ENCODE data around the gene USP17L29.
"Not testable (repeated sequence)": the region's sequence is repeated elsewhere in the genome, so short reads cannot be mapped to it uniquely, and the experiment has no call there.

Gene USP17L29, protein sequence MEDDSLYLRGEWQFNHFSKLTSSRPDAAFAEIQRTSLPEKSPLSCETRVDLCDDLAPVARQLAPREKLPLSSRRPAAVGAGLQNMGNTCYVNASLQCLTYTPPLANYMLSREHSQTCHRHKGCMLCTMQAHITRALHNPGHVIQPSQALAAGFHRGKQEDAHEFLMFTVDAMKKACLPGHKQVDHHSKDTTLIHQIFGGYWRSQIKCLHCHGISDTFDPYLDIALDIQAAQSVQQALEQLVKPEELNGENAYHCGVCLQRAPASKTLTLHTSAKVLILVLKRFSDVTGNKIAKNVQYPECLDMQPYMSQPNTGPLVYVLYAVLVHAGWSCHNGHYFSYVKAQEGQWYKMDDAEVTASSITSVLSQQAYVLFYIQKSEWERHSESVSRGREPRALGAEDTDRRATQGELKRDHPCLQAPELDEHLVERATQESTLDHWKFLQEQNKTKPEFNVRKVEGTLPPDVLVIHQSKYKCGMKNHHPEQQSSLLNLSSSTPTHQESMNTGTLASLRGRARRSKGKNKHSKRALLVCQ

GRCh38 chr4:9353338-9353737 lies at the start of gene USP17L29:
Gene USP17L29 (plus strand): TSS chr4:9353638. CDS start chr4:9353638, 0 bp downstream.
- DNase-seq (ENCODE audit: low read depth) = not testable (repeated sequence)

DNA sequence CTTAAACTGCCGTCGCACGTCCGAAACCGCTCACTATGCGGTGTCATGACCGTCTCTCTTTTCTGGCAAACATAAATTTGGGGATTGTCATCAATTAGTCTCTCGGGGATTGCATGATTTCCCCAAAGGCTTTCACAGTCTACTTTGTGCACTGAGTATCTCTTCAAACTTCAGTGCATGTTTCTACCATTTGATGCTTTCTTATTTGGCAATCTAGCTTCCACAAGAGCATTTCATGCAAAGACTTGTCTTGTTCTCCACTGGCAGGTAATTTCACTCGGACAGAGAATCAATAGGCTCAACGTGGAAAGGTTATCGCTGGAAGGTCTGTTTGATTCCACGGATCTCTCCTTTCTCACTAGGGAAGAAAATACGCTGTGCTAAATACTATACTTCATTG lies 29.2 kb upstream of the USP17L29 start:
- not testable (repeated sequence) for DNase-seq (ENCODE audit: low read depth)

- DNase-seq (ENCODE audit: low read depth) = not testable (repeated sequence)
Observed at GRCh38 chr4:9324865-9325264, 28.6 kb upstream of the USP17L29 start, which contains the start of gene USP17L24. Gene USP17L24 (plus strand): TSS chr4:9325165. CDS start chr4:9325165, 0 bp downstream.

DNA sequence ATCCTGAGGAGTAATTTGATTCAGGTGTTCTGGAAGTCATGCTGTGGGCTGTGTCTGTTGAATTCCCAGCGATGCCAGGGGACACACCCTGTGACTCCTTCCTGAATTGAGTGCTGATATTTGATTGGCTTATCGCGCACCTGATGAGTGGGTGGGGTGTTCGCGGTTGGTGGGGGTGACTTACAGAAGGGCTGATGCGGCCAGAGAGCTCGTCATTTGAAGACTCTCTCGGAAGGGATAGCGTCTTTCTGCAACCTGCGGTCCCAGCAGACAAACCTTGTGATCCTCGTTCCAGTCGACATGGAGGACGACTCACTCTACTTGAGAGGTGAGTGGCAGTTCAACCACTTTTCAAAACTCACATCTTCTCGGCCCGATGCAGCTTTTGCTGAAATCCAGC lies 23.8 kb upstream of the USP17L29 start, which contains the start of gene USP17L25:
TSS of gene USP17L25 (plus strand) at position 301 of the 400 bp plus-strand sequence. CDS start at position 301, 0 bp downstream.
- DNase-seq (ENCODE audit: low read depth) = not testable (repeated sequence)

DNA sequence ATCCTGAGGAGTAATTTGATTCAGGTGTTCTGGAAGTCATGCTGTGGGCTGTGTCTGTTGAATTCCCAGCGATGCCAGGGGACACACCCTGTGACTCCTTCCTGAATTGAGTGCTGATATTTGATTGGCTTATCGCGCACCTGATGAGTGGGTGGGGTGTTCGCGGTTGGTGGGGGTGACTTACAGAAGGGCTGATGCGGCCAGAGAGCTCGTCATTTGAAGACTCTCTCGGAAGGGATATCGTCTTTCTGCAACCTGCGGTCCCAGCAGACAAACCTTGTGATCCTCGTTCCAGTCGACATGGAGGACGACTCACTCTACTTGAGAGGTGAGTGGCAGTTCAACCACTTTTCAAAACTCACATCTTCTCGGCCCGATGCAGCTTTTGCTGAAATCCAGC lies 19.1 kb upstream of the USP17L29 start, which contains the start of gene USP17L26:
TSS of gene USP17L26 (plus strand) at position 301 of the 400 bp plus-strand sequence. CDS start at position 301, 0 bp downstream.
- not testable (repeated sequence) for DNase-seq (ENCODE audit: low read depth)

- DNase-seq (ENCODE audit: low read depth) = not testable (repeated sequence)
Observed at GRCh38 chr4:9339103-9339502, 14.3 kb upstream of the USP17L29 start, which contains the start of gene USP17L5. Gene USP17L5 (plus strand): TSS chr4:9339403. CDS start chr4:9339403, 0 bp downstream.

DNA sequence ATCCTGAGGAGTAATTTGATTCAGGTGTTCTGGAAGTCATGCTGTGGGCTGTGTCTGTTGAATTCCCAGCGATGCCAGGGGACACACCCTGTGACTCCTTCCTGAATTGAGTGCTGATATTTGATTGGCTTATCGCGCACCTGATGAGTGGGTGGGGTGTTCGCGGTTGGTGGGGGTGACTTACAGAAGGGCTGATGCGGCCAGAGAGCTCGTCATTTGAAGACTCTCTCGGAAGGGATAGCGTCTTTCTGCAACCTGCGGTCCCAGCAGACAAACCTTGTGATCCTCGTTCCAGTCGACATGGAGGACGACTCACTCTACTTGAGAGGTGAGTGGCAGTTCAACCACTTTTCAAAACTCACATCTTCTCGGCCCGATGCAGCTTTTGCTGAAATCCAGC lies 9.6 kb upstream of the USP17L29 start, which contains the start of gene USP17L27:
TSS of gene USP17L27 (plus strand) at position 301 of the 400 bp plus-strand sequence. CDS start at position 301, 0 bp downstream.
- not testable (repeated sequence) for DNase-seq (ENCODE audit: low read depth)

- DNase-seq (ENCODE audit: low read depth) = not testable (repeated sequence)
Observed at GRCh38 chr4:9348593-9348992, 4.8 kb upstream of the USP17L29 start, which contains the start of gene USP17L28. Gene USP17L28 (plus strand): TSS chr4:9348893. CDS start chr4:9348893, 0 bp downstream.

- not testable (repeated sequence) for DNase-seq (ENCODE audit: low read depth)
Observed at GRCh38 chr4:9350866-9351265, 2.6 kb upstream of the USP17L29 start.

DNA sequence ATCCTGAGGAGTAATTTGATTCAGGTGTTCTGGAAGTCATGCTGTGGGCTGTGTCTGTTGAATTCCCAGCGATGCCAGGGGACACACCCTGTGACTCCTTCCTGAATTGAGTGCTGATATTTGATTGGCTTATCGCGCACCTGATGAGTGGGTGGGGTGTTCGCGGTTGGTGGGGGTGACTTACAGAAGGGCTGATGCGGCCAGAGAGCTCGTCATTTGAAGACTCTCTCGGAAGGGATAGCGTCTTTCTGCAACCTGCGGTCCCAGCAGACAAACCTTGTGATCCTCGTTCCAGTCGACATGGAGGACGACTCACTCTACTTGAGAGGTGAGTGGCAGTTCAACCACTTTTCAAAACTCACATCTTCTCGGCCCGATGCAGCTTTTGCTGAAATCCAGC lies 9.4 kb downstream of the USP17L29 start, which contains the start of gene USP17L30:
TSS of gene USP17L30 (plus strand) at position 301 of the 400 bp plus-strand sequence. CDS start at position 301, 0 bp downstream.
- not testable (repeated sequence) for DNase-seq (ENCODE audit: low read depth)

DNA sequence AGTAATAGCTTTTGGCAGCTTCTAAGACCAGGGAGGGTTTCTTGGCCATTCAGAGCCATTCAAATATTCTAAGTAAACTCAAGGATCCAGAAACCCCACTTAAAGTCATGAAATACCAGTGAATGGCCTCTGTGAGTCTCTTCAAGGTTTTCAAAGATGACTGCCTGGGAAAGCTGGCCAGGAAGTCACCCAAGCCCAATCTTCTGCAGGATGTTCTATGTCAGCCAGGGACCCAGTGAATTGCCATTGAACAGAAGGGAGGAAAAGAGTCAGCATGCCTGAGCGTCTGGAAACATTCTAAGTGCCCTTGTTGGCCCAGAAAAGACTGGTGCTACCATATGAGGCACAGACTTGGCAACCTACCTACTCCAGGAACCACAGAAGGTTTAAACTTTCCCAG lies 26.4 kb downstream of the USP17L29 start:
- DNase-seq (ENCODE audit: low read depth) = not testable (repeated sequence)

DNA sequence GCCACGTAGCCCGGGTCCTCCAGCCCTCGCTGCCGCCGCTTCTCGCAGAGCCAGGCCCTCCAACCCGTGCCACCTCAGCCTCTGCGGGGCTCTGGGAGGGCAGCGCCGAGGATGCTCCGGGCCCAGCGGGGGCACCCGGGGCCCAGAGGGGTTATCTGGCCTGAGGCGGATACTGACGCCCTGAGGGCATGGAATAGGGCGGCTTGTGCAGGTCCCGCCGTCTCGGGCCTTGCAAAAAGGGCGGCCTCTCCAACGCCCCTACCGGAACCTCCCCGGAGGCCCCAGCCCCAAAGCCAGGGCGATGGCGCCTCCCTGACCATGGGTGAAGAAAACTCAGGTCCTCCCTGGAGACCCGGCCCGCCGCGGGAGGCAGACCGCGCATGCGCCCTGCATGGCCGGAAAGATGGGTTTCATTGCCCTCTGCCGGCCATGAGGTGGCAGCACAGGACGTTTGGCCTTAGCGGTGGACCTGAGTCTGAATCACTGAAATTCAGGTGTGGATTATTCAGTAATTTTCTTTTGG lies 27.6 kb downstream of the USP17L29 start:
- DNase-seq (ENCODE audit: low read depth) = peak; percentile 54

GRCh38 chr4:9384126-9384525 lies 30.7 kb downstream of the USP17L29 start:
- no peak for DNase-seq (ENCODE audit: low read depth)

DNA sequence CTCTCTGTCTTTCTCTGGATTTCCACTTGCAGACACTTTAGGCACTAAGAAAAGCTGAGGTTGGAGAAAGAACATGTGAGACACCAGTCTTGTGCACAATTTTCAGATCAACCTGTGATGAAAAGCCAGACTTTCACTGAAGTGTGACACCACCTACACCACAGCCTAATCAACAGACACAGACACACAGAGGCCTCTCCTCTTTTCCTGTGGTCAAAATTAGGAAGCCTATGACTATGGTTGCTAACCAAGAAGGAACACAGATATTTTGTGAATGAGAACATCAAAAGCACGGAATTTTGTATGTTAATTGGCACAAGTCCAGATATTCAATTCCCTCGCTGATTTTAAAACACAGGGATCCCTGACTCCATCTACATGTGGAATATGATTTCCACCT lies 35.6 kb downstream of the USP17L29 start:
- not testable (repeated sequence) for DNase-seq (ENCODE audit: low read depth)
